Measurements from ENCODE around the gene STUM.

The STUM gene

GRCh38 chr1:226574591-226575435 is 26.2 kb downstream of the STUM start:
- no peak for TF ChIP-seq CTCF (IDR thresholded peaks at IDR 0.05; ENCODE audit: low read length, missing control alignments)

GRCh38 chr1:226575436-226575720 is 26.8 kb downstream of the STUM start:
- no peak for DNase-seq (ENCODE audit: low read depth)
- no peak overlapping the region for H3K4me3 ChIP-seq (replicated peaks; ENCODE audit: low read depth, low read length)
- no peak for TF ChIP-seq CTCF (IDR thresholded peaks at IDR 0.05; ENCODE audit: low read length, missing control alignments)

More at GRCh38 chr1:226574591-226575435, 26.2 kb downstream of the STUM start:
- DNase-seq (ENCODE audit: low read depth): no peak
- no peak overlapping the region for H3K4me3 ChIP-seq (replicated peaks; ENCODE audit: low read depth, low read length)

- no peak for TF ChIP-seq CTCF (IDR thresholded peaks at IDR 0.05; ENCODE audit: low read length, missing control alignments)
- H3K4me3 ChIP-seq (replicated peaks; ENCODE audit: low read depth, low read length): no peak overlapping the region
- DNase-seq (ENCODE audit: low read depth): no peak
These were observed 27.3 kb downstream of the STUM start for GRCh38 chr1:226575739-226576378.

GRCh38 chr1:226576601-226577000 is 28.0 kb downstream of the STUM start:
- DNase-seq (ENCODE audit: low read depth): no peak
- no peak overlapping the region for H3K4me3 ChIP-seq (replicated peaks; ENCODE audit: low read depth, low read length)
- TF ChIP-seq CTCF (IDR thresholded peaks at IDR 0.05; ENCODE audit: low read length, missing control alignments): no peak

- no peak overlapping the region for H3K4me3 ChIP-seq (replicated peaks; ENCODE audit: low read depth, low read length)
- DNase-seq (ENCODE audit: low read depth): no peak
- no peak for TF ChIP-seq CTCF (IDR thresholded peaks at IDR 0.05; ENCODE audit: low read length, missing control alignments)
These were observed 29.0 kb downstream of the STUM start for GRCh38 chr1:226577401-226578180.

- no peak for TF ChIP-seq CTCF (IDR thresholded peaks at IDR 0.05; ENCODE audit: low read length, missing control alignments)
- H3K4me3 ChIP-seq (replicated peaks; ENCODE audit: low read depth, low read length): no peak overlapping the region
- no peak for DNase-seq (ENCODE audit: low read depth)
These were observed 30.5 kb downstream of the STUM start for GRCh38 chr1:226578946-226579578.

Data from fibroblast of pulmonary artery (primary cell).